B cell (primary cell): ENCODE data around the gene LMF2. TPM values are rescaled to one million over a fixed set of nuclear protein-coding genes. Genes with fewer than 3 reads are reported as not detected.

Experiments
- ATAC-seq: fragments of 200-7000 bp; cut with Tn5 transposase; one replicate; pipeline ENCODE4 v1.10.0; 2021; ENCODE audit warnings: low read depth, mild to moderate bottlenecking, moderate number of reproducible peaks, moderate library complexity
- CTCF ChIA-PET: fragments of 350-600 bp; sonication (Branson Sonifier 250); formaldehyde crosslinking; loops from one replicate; lab custom pipeline; 2021; ENCODE audit warnings: antibody characterized with exemption, inconsistent platforms; lab: Charles Lee
- POLR2A ChIA-PET: fragments of 350-600 bp; sonication (Branson Sonifier 250); formaldehyde crosslinking; loops from one replicate; lab custom pipeline; 2021; ENCODE audit warnings: antibody characterized with exemption; lab: Charles Lee
- DNase-seq: peaks from one replicate; pipeline ENCODE4 v3.0.0; 2013
- H2AFZ ChIP-seq: 2 replicates; pipeline ENCODE4 v1.6.1; 2012; ENCODE audit warnings: mild to moderate bottlenecking, low read depth, low read length; ENCODE audit not compliant: insufficient read depth, poor library complexity, severe bottlenecking
- H3K27ac ChIP-seq, 2 donors: 1 replicate in 1 of 2; 2 replicates in 1 of 2; pipeline ENCODE4 v1.5.1; 2012 to 2013; ENCODE audit warnings: low read length in 2 of 2, mild to moderate bottlenecking in 2 of 2, moderate library complexity in 1 of 2
- H3K27me3 ChIP-seq, 4 experiments: fragments of 200-600 bp in 1 of 4; sonication (generic) in 1 of 4; replicated peaks in 1 of 4; 1 replicate in 2 of 4; 2 replicates in 2 of 4; pipeline versions ENCODE4 v1.6.1 to v1.7.0; 2013 to 2016; ENCODE audit warnings: low read length in 3 of 4, mild to moderate bottlenecking in 2 of 4, mixed read lengths in 1 of 4, moderate library complexity in 1 of 4; ENCODE audit not compliant: insufficient read depth in 4 of 4, control insufficient read depth in 3 of 4; ENCODE audit errors: control extremely low read depth in 1 of 4
- H3K36me3 ChIP-seq, 2 experiments: replicated peaks in 1 of 2; 1 replicate in 1 of 2; 2 replicates in 1 of 2; pipeline versions ENCODE4 v1.6.1 to v1.7.1; 2013; ENCODE audit warnings: low read length in 1 of 2; ENCODE audit not compliant: insufficient read depth in 2 of 2, control insufficient read depth in 1 of 2; ENCODE audit errors: control extremely low read depth in 1 of 2, extremely low read depth in 1 of 2
- H3K4me1 ChIP-seq, 2 donors: fragments of 200-600 bp in 1 of 2; sonication (generic) in 1 of 2; 1 replicate in 1 of 2; 2 replicates in 1 of 2; pipeline versions ENCODE4 v1.5.1 to v1.6.1; 2013 to 2017; ENCODE audit warnings: low read length in 2 of 2; ENCODE audit not compliant: control insufficient read depth in 2 of 2, insufficient read depth in 2 of 2
- H3K4me2 ChIP-seq: replicated peaks from 2 replicates; pipeline ENCODE3; 2012; ENCODE audit warnings: mild to moderate bottlenecking, low read depth, low read length; ENCODE audit not compliant: poor library complexity, severe bottlenecking
- H3K4me3 ChIP-seq, 5 experiments: fragments of 200-600 bp in 1 of 5; sonication (generic) in 1 of 5; 1 replicate in 3 of 5; 2 replicates in 2 of 5; pipeline versions ENCODE4 v1.5.1 to v1.7.0; 2011 to 2016; ENCODE audit warnings: low read length in 4 of 5, mild to moderate bottlenecking in 4 of 5, low read depth in 2 of 5, control low read depth in 1 of 5, moderate library complexity in 1 of 5; ENCODE audit not compliant: insufficient read depth in 1 of 5; ENCODE audit errors: control extremely low read depth in 1 of 5, extremely low read depth in 1 of 5
- H3K79me2 ChIP-seq: fragments of 200-600 bp; sonication (generic); one replicate; pipeline ENCODE4 v1.6.0; 2016; ENCODE audit warnings: low read length; ENCODE audit not compliant: control insufficient read depth, insufficient read depth
- H3K9ac ChIP-seq: fragments of 200-600 bp; sonication (generic); 2 replicates; pipeline ENCODE4 v1.6.1; 2017; ENCODE audit warnings: mild to moderate bottlenecking, low read length, moderate library complexity
- H3K9me3 ChIP-seq, 3 donors: one replicate each; pipeline versions ENCODE4 v1.6.1 to v1.7.1; 2013; ENCODE audit warnings: low read length in 2 of 3; ENCODE audit not compliant: control insufficient read depth in 2 of 3, insufficient read depth in 1 of 3; ENCODE audit errors: control extremely low read depth in 1 of 3
- H4K20me1 ChIP-seq: 2 replicates; pipeline ENCODE4 v1.6.0; 2012; ENCODE audit warnings: mild to moderate bottlenecking, low read length; ENCODE audit not compliant: insufficient read depth, control insufficient read depth, poor library complexity, severe bottlenecking
- H3K27ac Mint-ChIP-seq: one replicate; pipeline ENCODE4 v1.8.0; 2021; ENCODE audit warnings: mixed read lengths
- H3K27me3 Mint-ChIP-seq: one replicate; pipeline ENCODE4 v1.8.0; 2021; ENCODE audit warnings: mixed read lengths
- H3K4me1 Mint-ChIP-seq: one replicate; pipeline ENCODE4 v1.8.0; 2021; ENCODE audit warnings: mixed read lengths
- H3K4me3 Mint-ChIP-seq: one replicate; pipeline ENCODE4 v1.8.0; 2021; ENCODE audit warnings: mixed read lengths
- H3K9me3 Mint-ChIP-seq: one replicate; pipeline ENCODE4 v1.8.0; 2022; ENCODE audit warnings: mixed read lengths; ENCODE audit not compliant: insufficient read depth
- EZH2 ChIP-seq: IDR thresholded peaks from 2 replicates; pipeline ENCODE4 v1.6.1; 2012; ENCODE audit warnings: borderline replicate concordance, low read depth, mild to moderate bottlenecking, moderate library complexity, low read length; ENCODE audit not compliant: insufficient read depth, poor library complexity, severe bottlenecking
- WGBS: methylation state at CpG from one replicate; pipeline ENCODE4 v1.1.5; 2013; ENCODE audit warnings: missing lambda C conversion rate; ENCODE audit not compliant: insufficient coverage; 5-methylcytosine and 5-hydroxymethylcytosine counted together
- intact Hi-C: fragments of 100-400 bp; cut with micrococcal nuclease; formaldehyde crosslinking; loops from one replicate; pipeline ENCODE4 v1.10.0; 2022
- polyA plus RNA-seq: library from polyadenylated mRNA; depleted of rRNA; stranded (reverse); fragments of >200 nt; gene quantifications from 2 replicates; pipeline ENCODE4 v1.2.3, GENCODE V29; 2012
- total RNA-seq, 2 donors: library from RNA; stranded (reverse); fragments of 120-200 nt in 1 of 2; gene quantifications; 1 replicate in 1 of 2; 2 replicates in 1 of 2; pipeline versions ENCODE4 v1.2.3 to v1.2.4, GENCODE V29; 2013 to 2022
- TF ChIP-seq, protein P1 (sequence below): fragments of 200-600 bp; IDR thresholded peaks from one replicate; pipeline ENCODE4 v1.8.0; 2022; ENCODE audit warnings: antibody characterized with exemption, mild to moderate bottlenecking

The LMF2 gene
- total and polyA plus RNA-seq, 2 donors (not counting 1 experiment from before 2014, with no cell fraction given): 128 to 316 TPM

- peak; percentile 15 for ATAC-seq
- no peaks in the 10 kb centered on the region for H4K20me1 ChIP-seq
- H3K27me3 ChIP-seq: no peaks in the 10 kb centered on the region
- no peaks in the 10 kb centered on the region for H3K27me3 Mint-ChIP-seq
- no peak for DNase-seq
- peak overlapping the region; percentile 93 for H2AFZ ChIP-seq
- peak overlapping the region; percentile 72 for H3K4me3 Mint-ChIP-seq
- no peaks in the 10 kb centered on the region for H3K9me3 Mint-ChIP-seq
- peaks cover 23% of the 10 kb centered on the region for H3K79me2 ChIP-seq
- POLR2A ChIA-PET: interaction anchor here (1.0 to 2.7 kb wide), 9 partner anchors 10 to 79 kb away, joined by 4 to 23 read pairs (median 6); partner anchors contain the start of genes LMF2, NCAPH2 and SCO2
- H3K4me1 ChIP-seq: peaks cover 27 to 35% of the 10 kb centered on the region in 2 donors
- H3K27ac Mint-ChIP-seq: peak overlapping the region; percentile 71
- no peaks in the 10 kb centered on the region for H3K9me3 ChIP-seq
- H3K36me3 ChIP-seq: no peaks in the 10 kb centered on the region
- TF ChIP-seq EZH2: no peak
- TF ChIP-seq, protein P1, sequence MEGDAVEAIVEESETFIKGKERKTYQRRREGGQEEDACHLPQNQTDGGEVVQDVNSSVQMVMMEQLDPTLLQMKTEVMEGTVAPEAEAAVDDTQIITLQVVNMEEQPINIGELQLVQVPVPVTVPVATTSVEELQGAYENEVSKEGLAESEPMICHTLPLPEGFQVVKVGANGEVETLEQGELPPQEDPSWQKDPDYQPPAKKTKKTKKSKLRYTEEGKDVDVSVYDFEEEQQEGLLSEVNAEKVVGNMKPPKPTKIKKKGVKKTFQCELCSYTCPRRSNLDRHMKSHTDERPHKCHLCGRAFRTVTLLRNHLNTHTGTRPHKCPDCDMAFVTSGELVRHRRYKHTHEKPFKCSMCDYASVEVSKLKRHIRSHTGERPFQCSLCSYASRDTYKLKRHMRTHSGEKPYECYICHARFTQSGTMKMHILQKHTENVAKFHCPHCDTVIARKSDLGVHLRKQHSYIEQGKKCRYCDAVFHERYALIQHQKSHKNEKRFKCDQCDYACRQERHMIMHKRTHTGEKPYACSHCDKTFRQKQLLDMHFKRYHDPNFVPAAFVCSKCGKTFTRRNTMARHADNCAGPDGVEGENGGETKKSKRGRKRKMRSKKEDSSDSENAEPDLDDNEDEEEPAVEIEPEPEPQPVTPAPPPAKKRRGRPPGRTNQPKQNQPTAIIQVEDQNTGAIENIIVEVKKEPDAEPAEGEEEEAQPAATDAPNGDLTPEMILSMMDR: no peak
- peak overlapping the region in 4 of 5 experiments; percentile 45 to 69 (median 58) for H3K4me3 ChIP-seq
- peak overlapping the region; percentile 71 for H3K9ac ChIP-seq
- H3K27ac ChIP-seq: peak overlapping the region; percentile 34 to 70
- peak overlapping the region; percentile 98 for H3K4me2 ChIP-seq
- 53% methylated on average over 67 of the region's 68 CpGs for WGBS
- intact Hi-C loops: loop anchor here (1.0 to 2.0 kb wide), 3 partner anchors 10 to 34 kb away; partner anchors contain the start of genes CHKB and SYCE3
- H3K4me1 Mint-ChIP-seq: peaks cover 28% of the 10 kb centered on the region
- CTCF ChIA-PET: interaction anchor here (0.9 to 3.9 kb wide), 8 partner anchors 10 to 72 kb away, joined by 4 to 19 read pairs (median 13); partner anchors contain the start of genes CHKB, SCO2 and SYCE3
Measured at GRCh38 chr22:50548921-50549790, 41.7 kb upstream of the LMF2 start.
